DMS79 (cell line): ENCODE measurements around the gene TSSC4.

Experiments
- DNase-seq: peaks from one replicate; lab custom pipeline; 2025; lab: John Stamatoyannopoulos, UW

The TSSC4 gene

DNA sequence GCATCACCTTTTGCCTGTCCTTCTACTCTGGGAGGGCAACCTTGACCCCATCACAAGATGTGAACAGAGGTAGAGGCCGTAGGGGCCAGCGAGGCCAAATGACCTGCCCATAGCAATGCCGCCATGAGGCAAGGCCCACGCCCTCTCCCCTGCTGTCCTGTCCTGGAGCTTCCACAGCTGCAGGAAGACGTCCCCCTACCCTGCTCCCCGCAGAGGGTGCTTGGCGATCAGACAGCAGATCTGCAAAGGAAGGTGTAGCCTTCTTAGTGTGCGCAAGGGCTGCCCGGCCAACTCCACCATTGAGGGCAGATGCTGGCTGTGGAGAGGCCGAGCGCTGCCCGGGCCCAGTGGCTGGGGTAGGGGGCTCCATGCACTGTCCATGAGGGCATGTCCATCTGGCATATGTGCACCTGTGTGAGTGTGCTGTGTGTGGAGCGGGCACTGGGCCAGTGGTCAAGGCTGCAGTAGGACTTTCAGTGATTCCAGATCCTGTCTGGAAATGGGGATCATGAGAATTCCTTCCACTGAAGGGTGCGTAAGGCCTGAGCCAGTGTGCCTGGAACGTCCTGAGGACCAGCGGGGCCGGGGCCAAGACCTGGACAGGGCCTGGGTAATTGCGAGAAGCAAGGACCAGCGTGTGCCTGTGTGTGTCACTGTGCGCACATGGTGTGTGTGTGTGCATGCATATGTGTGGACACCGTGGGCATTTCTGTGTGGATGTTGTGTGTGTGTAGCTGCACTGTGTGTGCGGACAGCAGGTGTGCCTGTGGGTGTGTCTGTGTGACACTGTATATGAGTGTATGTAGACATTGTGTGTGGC lies 32.8 kb downstream of the TSSC4 start:
- no peak for DNase-seq

DNA sequence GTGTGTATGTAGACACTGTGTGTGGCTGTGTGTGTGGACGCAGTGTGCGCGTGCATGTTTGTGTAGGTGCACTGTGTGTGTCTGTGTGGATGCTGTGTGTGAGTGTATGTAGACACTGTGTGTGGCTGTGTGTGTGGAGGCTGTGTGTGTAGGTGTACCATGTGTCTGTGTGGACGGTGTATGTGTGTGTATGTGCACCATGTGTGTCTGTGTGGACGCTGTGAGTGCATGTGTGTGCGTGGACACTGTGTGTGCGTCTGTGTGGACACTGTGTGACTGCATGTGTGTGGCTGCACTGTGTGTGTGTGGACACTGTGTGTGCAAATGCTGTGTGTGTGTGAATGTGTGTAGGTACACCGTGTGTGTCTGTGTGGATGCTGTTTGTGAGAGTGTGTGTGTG lies 33.5 kb downstream of the TSSC4 start:
- DNase-seq, result no peak

DNA sequence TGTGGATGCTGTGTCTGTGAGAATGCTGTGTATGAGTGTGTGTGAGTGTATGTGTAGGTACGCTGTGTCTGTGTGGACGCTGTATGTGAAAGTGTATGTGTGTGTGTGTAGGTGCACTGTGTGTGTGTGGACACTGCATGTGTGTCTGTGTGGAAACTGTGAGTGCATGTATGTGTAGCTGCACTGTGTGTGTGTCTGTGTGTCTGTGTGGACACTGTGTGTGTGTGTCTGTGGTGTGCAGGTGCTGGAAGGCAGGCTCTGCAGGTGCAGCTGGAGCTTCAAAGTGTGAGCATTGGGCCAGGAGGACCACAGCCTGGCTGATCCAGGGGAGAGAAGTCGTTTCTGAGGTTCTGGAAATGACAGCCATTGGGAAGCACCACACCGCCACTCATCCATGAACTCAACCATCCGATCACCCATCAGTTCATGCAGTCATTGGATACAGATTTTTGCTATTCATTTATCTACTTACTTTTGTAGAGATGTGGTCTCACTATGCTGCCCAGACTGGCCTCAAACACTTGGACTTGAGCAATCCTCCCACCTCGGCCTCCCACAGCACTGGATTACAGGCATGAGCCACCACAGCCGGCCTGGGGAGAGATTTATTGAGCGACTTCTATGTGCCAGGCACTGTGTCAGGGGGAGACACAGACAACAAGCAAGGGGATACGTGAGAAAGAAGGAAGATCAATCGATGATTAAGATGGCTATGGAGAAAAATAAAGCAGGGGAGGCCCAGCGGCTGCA lies 34.1 kb downstream of the TSSC4 start:
- DNase-seq, result no peak

DNA sequence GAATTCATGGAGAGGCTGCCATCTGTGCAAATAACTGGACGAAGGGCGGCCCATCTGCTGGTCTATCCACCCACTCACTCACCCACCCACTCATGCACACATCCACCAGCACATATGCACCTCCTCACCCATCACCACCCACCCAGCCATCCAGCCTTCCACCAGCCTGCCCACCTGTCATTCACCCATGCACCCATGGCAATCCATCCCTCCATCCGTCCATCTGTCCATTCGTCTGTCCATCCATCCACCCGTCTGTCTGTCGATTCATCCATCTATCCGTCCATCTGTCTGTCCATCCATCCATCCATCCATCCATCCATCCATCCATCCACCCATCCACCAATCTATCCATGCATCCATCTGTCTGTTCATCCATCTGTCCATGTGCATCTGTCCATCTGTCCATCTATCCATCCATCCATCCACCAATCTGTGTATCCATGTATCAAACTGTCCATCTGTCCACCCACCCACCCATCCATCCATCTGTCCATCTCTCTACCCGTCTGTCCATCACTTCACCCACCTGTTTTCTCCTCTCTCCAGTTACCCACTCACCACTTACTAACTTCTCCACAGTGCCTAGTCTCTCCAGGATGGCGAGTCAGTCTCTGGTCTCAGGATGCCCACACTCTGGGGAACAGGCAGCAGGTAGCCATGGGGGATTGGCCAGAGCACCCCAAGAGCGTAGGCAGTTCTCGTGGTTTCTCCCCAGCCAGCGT lies 34.9 kb downstream of the TSSC4 start:
- no peak for DNase-seq

DNA sequence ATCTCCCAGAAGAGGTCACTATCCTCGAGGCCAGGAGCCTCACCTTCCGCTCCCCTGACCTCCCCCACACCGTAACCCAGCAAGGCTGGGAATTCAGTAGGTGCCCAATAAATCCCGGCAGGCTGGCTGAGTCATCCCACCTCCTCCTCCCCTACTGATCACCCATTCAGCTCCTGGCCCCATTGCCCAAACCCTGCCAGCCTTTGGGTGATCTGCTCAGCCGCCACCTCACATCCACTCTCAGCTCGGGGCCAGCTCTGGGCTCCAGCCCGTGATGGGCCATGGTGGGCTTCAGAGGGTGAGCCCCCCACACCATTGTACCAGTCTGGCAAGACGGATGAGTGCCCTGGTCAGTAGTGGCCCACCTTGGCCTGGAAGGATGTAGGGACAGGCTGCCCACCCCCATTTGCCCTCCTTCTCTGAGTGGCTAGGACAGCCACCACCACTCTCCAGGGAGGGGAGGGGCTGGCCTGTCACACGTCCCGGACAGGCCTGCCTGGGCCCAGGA lies 35.5 kb downstream of the TSSC4 start:
- DNase-seq, result no peak

DNA sequence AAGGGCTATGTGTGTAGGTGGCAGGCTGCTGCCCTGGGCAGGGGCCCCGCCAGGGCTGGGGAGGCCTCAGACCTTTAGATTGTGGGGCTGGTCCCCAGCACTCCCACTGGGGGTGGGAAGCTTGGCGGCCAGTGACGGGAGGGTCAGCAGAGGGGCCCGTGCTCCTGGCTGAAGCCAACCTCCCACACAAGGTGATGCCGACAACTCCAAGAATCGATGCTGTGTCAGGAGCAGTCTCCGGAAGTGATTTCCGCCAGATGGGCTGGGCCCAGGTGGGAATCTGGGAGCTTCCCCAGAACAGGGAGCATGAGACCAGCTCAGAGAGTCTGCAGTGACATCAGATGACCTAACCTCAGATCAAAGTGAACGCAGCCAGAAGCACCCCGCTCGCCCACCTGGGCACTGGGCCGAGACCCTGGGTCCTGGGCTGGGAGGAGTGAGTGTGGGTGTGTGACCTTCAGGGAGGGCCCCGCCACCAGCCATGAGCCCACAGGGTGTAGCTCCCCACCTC lies 36.0 kb downstream of the TSSC4 start:
- DNase-seq, result no peak

DNA sequence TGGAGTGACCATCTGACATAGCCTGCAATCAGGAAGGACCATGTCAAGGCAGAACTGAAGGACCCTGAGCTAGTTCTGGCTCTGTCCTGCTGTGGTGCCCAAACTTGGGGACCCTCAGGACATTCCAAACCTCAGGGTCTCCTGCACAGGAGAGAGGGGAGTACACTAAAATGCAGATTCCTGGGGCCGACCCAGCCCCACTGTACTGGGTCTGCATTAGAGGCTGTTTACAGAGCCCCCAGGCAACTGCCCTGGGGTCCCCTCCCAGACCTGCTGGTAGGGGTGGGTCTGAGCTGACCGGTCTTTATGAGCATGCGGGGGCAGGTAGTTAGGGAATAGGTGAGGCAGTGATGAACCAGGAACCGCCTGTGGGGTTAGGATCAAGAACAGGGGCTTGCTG lies 37.0 kb downstream of the TSSC4 start:
- no peak for DNase-seq

DNA sequence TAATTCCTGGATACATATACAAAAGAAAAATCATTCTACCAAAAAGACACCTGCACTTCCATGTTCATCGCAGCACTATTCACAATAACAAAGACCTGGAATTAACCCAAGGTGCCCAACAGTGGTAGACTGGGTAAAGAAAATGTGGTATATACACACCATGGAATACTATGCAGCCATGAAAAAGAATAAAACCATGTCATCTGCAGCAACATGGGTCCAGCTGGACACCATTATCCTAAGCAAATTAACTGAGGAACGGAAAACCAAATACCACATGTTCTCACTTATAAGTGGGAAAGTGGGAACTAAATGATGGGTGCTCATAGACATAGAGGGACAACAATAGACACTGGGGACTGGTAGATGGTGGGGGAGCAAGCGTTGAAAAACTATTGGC lies 39.3 kb downstream of the TSSC4 start:
- DNase-seq, result no peak

DNA sequence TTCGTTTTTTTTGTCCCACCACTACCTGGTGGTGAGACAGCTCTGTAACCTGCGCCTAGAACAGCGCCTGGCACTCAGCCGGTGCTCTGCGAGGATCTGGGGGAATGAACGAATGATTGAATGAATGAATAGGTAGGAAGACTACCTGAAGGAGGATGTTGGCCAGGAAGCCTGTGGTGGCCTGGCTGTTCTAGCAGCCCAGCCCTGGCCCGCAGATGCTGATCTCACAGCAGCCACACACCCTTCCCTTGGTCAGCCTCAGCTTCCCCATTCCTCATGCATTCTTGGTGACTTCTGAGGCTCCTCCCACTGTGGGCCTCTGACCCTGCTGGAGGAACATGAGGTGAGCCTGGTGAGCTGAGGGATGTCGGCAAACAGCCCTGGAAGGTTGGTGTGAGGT lies 40.1 kb downstream of the TSSC4 start:
- no peak for DNase-seq

DNA sequence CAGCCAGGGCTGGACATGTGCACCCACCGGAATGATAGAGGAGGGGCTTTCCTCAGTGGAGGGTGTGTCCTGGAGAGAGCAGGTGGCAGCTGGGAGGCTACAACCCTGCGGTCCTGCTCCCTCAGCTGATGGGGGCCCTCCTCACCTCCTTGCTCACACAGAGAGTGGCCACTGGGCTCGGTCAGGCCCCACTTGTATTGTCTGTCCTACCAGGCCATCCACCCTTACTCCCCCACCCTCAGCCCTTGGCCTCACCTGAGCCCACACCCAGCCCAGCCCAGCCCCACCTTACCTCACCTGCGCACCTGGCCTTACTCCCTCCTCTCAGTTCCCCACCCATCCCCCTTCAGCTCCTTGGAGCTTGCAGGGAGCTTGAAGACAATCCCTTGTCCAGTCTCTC lies 40.6 kb downstream of the TSSC4 start:
- no peak for DNase-seq

DNA sequence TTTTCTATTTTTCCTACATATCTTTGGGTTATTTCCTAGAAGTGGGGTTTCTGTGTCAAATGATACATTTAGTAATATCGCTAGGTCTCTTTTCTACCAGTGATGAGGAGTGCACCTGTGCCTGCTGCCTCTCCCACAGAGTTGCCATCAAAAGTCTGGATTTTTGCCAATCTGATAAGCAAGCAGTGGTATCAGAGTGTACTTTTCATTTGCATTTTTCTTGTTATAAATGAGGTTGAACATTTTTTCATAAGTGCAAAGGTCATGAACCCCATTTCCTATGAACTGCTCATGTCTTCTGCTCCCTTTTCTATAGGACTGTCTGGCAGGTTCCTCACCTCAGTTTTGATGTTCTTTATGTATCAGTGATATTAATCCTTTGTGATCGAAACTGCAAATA lies 42.0 kb downstream of the TSSC4 start:
- DNase-seq, result no peak

DNA sequence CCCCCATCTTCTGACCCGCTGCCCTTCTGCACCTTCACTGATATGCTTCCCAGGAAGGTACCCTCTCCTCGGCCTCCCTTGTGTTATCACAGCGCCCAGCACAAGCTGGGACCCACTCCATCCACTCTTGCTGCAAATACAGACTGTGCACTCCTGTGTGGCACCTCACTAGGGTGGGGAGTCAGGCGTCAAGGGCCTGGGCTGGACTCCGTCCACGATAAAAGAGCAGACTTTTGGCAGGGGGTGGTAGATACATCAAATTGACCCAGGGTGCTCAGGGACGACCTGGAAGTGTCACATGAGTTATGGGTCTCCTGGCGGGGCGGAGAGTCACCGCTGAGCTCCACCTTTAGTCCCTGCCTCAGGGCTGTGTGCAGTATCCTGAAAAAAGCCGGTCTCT lies 42.9 kb downstream of the TSSC4 start:
- no peak for DNase-seq

DNA sequence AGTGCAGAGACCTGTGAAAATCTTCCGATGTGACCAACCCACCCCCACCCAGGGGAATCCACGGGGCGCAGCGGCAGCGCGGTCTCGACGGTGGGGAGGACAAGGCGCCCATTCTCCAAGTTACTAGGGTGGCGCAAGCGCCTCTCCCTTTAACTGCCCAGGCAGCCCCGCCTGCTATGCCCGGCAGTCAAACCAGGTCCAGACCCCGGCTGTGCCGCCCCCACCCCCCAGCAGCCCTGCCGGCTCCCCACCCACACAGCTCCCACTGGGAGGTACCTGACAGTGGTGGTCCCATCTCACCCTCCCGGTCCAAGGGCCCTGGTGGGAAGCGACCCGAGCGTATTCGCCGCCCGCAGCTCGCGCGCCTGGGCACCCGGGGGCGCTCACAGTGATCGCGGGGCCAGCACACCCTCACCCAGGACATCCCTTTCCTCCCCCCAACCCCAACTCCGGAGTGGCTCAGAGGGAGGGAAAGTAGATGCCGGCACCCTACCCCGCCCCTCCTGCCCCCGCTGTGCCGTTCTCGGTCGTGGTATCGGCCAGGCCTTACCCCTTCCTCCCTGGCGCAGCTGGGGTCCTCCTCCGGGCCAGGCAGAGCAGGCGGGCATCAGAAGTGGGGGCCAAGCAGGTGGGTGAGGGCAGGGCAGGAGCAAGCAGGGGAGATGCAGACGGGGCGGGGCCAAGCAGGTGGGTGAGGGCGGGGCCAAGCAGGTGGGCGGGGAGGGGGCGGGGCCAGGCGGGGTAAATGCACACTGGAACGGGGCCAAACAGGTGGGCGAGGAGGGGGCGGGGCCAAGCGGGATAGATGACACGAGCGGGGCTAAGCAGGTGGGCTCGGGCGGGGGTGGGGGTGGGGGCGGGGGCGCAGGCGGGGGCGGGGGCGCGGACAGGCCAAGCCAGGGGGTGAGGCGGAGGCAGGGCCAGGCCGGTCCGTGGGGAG lies 43.6 kb downstream of the TSSC4 start, which contains the start of gene TRPM5:
Gene TRPM5, minus strand, starts transcription at position 634 of the 940 bp plus-strand sequence. CDS start 21,478 bp downstream, outside the sequence.
- DNase-seq, result no peak

DNA sequence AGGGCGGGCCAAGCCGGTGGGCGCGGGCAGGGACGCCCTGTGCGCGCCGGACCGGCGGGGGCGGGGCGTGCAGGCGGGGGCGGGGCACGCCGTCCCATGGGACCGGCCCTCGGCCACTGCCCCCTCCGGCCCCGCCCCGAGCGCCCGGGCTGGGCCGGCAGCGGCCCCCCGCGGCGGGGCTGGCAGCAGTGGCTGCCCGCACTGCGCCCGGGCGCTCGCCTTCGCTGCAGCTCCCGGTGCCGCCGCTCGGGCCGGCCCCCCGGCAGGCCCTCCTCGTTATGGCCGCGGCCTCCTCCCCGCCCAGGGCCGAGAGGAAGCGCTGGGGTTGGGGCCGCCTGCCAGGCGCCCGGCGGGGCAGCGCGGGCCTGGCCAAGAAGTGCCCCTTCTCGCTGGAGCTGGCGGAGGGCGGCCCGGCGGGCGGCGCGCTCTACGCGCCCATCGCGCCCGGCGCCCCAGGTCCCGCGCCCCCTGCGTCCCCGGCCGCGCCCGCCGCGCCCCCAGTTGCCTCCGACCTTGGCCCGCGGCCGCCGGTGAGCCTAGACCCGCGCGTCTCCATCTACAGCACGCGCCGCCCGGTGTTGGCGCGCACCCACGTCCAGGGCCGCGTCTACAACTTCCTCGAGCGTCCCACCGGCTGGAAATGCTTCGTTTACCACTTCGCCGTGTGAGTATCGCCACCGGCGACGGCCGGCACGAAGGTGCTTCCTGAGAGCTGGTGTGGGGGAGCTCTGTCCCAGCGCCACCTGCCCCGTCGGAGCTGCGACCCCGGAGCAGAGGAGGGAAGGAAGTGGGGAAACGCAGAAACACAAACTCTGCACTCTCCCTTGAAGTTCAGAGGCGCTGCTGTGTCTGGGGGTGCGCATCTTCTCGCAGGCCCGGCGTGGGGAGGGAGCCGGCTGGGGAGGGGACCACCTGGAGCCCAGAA lies 44.5 kb downstream of the TSSC4 start, which contains the start of gene KCNQ1:
Gene KCNQ1, plus strand, starts transcription at position 188 of the 925 bp plus-strand sequence. Its CDS starts 91 bp downstream, at position 279.
- DNase-seq, result no peak

DNA sequence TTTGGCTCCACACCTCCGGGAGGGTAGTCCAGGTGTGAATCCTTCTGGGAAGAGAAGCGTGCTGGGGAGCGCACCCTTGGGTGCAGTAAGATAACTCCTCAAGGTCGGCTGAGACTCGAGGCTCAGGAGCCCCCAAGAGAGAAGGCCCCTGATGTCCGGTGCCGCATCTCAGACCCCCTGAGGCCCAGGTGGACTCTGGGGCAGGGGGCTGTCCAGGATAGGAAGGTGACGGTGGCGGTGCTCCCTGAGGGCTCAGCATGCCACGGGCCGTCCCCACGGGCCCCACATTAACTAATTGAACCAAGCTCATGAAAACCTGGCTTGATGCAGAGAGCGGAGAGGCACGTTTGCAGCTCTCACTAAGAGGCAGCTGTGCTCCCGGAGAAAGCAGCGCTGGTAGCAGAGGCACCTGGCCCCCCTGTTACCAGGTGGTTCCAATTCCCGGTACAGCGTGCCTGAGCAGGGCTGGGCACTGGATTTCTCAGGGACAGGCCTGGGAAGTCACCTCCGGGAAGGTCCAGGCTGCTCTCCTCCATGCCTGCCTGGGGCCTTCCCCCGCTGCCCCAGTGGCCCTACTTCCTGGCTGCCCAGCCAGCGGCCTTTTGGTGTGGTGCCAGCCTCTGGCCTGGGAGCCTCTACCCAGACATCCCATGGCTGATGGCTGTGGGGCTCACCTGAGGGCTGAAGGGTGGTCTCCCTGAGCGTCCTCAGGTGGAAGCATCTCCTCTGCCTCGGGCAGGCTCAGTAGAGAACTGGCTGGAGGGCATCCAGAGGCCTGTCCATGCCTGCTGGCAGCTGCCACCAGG lies 45.4 kb downstream of the TSSC4 start:
- DNase-seq, result no peak

DNA sequence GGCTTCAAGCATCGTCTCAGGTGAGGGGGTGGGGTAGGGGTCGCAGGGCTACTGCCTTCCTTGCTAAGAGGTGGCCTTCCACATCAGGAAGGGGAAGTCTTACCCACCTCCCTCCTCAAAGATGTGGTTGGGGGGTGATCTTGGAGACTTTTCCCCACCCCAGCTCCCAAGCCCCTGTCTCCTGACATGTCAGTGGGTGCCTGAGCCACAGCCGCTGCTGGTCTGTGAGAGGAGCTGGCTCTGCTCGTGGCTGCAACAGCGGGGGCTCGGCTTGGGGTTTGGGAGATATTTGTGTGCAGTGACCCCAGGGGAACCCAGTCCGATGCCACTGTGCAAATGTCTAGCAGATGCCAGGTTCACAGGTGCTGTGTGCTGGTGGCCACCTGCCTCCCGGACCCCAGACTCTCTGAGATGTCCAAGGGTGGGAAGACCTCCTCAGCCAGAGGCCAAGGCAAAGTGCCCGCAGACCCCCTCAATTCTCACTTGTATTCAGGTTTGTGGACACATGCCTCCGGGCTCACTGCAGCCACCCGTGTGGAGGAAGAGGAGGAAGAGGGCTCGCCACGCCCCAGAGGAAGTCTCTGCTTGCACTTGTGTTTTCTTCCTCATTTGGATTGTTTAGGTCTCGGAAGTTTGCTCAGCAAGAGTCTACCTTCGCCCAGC lies 46.2 kb downstream of the TSSC4 start:
- DNase-seq, result no peak

DNA sequence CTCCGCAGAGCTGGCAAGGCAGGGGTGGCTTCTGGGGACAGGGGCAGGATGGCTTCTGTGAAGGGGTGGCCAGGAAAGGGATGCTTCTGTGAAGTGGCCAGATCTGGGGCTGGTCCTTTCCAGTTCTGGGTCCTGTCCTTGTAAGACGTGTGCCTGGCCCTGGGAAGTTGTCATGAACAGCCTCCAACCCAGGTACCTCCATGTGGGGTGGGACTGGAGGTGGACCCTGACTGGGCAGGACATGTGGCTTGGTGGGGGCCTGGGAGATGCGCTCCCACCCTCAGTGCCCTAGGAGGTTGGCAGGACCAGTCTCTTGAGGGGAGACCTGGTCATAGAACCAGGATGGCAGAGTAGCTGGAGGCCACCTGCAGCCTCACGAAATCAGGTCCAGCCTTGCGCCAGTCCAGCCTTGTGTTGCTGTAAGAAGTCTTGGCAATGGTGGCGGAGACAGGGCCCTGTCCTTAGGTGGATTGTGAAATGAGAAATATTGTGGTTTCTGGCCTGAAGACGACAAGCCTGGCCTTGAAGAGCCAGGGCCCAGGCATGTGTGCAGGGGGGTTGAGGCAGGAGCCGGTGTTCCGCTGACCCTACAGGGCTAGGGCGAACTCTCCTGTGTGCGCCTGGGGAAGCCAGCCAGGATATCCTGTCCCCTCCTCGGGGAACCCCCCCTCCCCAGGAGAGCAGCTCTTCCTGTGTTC lies 46.9 kb downstream of the TSSC4 start:
- DNase-seq, result no peak
